GM21515 (cell line): ENCODE results near the gene TUBG1.

ENCODE experiments used
- ATAC-seq: cut with Tn5 transposase; IDR thresholded peaks from one replicate; pipeline ENCODE4 v1.9.1; 2021; ENCODE audit not compliant: unreplicated experiment

TUBG1 gene

DNA sequence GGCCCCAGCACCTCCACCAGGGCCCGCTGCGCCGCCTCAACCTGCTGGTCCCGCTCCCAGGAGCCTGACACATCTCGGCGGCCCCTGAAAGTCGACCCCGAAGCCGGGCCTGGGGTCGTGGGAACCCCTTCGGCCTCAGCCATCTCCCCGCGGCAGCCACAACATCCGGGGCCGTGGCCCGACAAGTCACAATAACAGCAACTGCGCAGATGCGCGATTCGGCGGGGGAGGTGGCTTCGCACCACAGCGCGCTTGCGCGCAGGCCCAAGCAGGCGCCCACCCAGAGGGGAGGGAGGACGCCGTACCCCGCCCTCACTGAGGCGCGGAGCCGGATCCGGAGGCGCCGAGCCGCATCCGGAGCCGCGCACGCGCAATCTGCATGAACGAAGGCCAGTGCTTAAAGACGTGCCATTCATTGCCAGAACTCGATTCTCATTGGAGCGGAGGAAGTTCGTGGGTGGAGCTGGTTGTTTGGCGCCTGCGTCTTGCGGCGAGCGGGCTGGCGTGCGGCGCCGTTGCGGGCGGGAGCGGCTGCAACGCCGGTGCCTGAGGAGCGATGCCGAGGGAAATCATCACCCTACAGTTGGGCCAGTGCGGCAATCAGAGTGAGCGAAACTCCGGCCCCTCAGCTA, at the start of gene TUBG1, which contains the start of gene RETREG3:
TSS of gene TUBG1 (plus strand) at position 502 of the 632 bp plus-strand sequence. CDS start at position 557, 55 bp downstream.
TSS of gene RETREG3 (minus strand) at position 193 of the 632 bp plus-strand sequence. CDS start at position 143, 50 bp downstream.
- ATAC-seq: peak; percentile 86

DNA sequence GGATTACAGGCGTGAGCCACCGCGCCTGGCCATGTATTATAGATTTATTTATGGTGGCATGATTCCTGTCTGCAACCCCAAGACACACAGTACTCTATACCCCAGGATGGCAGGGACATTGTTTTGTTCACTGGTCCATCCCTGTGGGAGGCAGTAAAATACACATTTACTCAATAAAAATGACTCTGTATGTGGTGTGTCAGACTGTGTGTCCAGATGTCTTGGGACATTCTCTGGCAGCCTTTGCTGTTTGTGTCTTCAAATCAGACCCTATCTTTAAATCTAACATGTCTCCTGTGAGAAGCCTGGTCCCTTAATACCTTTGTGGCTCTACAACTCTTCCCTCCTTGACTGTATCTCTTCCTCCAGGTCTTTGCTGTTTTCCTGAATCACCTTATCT, 49.2 kb upstream of the TUBG1 start:
- no peak for ATAC-seq

GRCh38 chr17:42561897-42562387, 47.5 kb upstream of the TUBG1 start, which contains the start of gene COASY:
Gene COASY (plus strand): TSS chr17:42562148. CDS start chr17:42562623, 475 bp downstream.
- no peak for ATAC-seq

DNA sequence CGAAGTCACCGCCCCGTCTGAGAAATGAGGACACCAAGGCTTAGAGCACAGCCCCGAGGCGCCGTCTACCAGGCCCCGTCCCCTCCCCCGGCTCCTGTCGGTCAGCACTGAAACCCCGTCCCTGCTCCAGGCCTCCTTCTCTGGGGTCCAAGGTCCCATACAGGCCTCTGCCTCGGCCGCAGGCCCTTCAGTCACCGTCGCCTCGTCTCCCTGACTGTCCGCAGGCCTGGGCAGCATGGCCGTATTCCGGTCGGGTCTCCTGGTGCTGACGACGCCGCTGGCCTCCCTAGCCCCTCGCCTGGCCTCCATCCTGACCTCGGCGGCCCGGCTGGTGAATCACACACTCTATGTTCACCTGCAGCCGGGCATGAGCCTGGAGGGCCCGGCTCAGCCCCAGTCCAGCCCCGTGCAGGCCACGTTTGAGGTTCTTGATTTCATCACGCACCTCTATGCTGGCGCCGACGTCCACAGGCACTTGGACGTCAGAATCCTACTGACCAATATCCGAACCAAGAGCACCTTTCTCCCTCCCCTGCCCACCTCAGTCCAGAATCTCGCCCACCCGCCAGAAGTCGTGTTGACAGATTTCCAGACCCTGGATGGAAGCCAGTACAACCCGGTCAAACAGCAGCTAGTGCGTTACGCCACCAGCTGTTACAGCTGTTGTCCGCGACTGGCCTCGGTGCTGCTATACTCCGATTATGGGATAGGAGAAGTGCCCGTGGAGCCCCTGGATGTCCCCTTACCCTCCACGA, 46.9 kb upstream of the TUBG1 start:
- no peak for ATAC-seq

DNA sequence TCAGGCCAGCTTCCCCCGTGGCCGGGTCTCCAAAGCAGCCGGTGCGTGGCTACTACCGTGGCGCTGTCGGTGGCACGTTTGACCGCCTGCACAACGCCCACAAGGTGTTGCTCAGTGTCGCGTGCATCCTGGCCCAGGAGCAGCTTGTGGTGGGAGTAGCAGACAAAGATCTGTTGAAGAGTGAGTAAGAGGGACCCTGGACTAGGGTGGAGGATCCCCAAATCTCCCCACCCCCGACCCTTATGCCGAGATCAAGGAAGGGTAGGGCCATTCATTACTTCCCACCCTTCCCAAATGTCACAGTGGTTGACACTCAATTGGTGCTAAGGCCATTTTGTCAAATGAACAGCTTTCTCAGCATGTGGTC, 46.4 kb upstream of the TUBG1 start:
- ATAC-seq: no peak

DNA sequence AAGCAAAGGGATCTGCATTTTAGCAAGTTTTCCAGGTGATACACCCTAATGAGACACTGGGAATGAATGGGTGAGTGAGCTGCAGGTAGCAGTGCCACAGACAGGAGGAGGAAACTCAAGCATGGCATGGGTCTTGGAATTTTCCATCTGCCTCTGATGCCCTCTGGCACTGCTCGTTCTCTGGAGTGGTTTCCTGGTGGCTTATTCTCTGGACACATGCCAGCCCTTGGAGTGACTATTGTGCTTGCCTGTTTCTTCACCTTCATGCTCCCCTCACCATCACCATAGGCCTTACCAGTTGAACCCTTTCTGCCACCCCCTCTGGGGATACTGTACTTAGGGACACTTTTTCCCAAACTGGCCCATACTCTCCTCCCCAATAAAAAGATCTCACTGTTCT, 45.9 kb upstream of the TUBG1 start:
- no peak for ATAC-seq

- no peak for ATAC-seq
Observed at GRCh38 chr17:42563950-42564349, 45.5 kb upstream of the TUBG1 start.

DNA sequence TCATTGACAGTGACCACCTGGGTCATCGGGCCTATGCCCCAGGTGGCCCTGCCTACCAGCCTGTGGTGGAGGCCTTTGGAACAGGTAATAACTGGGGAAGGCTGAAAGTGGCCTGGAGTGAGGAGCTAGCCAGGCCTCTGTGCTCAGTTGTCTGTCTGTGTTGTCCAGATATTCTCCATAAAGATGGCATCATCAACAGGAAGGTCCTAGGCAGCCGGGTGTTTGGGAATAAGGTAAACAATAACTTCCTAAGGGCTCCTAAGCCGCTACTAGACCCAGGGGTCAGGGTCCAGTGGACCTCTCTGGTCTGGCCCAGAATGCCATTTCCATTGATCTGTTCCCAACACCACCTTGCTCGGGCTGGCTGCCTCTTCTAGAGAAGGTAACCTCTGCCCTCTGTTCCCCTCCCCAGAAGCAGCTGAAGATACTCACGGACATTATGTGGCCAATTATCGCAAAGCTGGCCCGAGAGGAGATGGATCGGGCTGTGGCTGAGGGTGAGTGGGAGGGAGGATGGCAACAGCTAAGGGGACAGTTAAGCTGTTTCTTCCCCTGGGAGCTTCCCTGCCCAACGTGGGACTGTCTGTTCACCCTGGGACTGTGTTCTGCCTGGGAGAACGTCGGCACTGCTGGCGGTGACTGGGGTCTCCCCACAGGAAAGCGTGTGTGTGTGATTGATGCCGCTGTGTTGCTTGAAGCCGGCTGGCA, 44.5 kb upstream of the TUBG1 start:
- ATAC-seq: no peak

- ATAC-seq: no peak
Observed at GRCh38 chr17:42565523-42566214, 43.8 kb upstream of the TUBG1 start.

- no peak for ATAC-seq
Observed at GRCh38 chr17:42566215-42566882, 43.1 kb upstream of the TUBG1 start.

- ATAC-seq: no peak
Observed at GRCh38 chr17:42566883-42567573, 42.5 kb upstream of the TUBG1 start, which contains the start of gene MLX. Gene MLX (plus strand): TSS chr17:42567100. CDS start chr17:42567125, 25 bp downstream.

DNA sequence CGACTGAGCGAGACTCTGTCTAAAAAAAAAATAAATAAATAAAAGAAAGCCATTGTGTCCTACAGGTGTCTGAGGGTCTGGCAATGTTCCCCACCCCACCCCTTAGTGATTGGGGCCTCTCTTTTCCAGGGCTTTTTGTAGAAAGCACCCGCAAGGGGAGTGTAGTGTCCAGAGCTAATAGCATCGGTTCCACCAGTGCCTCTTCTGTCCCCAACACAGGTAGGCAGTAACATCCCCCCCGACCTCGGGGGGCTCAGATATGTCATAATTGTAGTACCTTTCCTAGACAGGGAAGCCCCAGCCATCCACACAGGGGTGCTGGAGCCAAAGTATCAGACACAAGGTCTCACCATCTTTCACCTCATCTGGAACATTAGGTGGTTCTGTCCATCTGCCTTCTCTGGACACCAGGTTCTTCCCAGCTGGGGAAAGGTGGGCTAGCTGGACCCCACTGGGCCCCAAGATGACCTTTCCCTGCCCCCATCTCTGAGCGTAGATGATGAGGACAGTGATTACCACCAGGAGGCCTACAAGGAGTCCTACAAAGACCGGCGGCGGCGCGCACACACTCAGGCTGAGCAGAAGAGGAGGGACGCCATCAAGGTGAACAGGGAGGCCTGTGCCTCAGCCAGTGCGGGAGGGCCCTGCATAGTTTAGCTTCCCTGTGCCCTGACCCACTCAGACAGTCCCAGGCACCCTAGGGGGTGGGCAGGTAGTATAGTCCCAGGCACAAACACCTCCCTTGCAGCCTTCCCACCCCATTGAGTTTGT, 41.0 kb upstream of the TUBG1 start:
- no peak for ATAC-seq

GRCh38 chr17:42571435-42572225, 37.9 kb upstream of the TUBG1 start:
- ATAC-seq: no peak

GRCh38 chr17:42573095-42573494, 36.4 kb upstream of the TUBG1 start:
- ATAC-seq: no peak

DNA sequence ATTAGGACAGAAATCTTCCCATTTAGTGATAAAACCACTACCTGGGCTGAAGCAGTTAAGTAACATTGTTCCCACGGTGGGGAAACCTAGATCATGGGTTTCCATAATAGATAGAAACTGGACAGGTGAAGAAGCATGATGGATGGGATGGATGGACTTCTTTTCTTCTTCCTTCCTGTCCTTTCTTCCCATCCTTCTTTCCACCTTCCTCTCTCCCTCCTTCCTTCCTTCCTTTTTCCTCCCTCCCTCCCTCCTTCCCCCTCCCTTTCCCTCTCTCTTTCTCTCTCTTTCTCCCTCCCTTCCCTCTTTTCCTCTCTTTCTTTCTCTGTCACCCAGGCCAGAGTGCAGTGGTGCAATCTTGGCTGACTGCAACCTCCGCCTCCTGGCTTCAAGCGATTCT, 35.0 kb upstream of the TUBG1 start:
- no peak for ATAC-seq

GRCh38 chr17:42577140-42577531, 32.3 kb upstream of the TUBG1 start:
- no peak for ATAC-seq

- ATAC-seq: peak; percentile 65
Observed at GRCh38 chr17:42577532-42578281, 31.8 kb upstream of the TUBG1 start, which contains the start of gene PSMC3IP. Gene PSMC3IP (minus strand): TSS chr17:42577729. CDS start chr17:42577686, 43 bp downstream.
